Stimulated activated CD4-positive, alpha-beta T cell treated with anti-CD3 and anti-CD28 coated beads, TNF-alpha, amount 100 ng/mL, for 48 hours (primary cell): ENCODE results near the gene TRIM41.
"Not testable (repeated sequence)": the region's sequence is repeated elsewhere in the genome, so short reads cannot be mapped to it uniquely, and the experiment has no call there.

Experiments used
- DNase-seq, 3 donors: peaks; one replicate each; pipeline ENCODE4 v3.0.0-alpha.2; 2020; ENCODE audit warnings: low read depth in 3 of 3

TRIM41 gene

GRCh38 chr5:181283841-181284755 lies 61.0 kb downstream of the TRIM41 start:
- not testable (repeated sequence) for DNase-seq
